Measurements from ENCODE around the gene YES1.
"Not testable (repeated sequence)": the region's sequence is repeated elsewhere in the genome, so short reads cannot be mapped to it uniquely, and the experiment has no call there.

Gene YES1

DNA sequence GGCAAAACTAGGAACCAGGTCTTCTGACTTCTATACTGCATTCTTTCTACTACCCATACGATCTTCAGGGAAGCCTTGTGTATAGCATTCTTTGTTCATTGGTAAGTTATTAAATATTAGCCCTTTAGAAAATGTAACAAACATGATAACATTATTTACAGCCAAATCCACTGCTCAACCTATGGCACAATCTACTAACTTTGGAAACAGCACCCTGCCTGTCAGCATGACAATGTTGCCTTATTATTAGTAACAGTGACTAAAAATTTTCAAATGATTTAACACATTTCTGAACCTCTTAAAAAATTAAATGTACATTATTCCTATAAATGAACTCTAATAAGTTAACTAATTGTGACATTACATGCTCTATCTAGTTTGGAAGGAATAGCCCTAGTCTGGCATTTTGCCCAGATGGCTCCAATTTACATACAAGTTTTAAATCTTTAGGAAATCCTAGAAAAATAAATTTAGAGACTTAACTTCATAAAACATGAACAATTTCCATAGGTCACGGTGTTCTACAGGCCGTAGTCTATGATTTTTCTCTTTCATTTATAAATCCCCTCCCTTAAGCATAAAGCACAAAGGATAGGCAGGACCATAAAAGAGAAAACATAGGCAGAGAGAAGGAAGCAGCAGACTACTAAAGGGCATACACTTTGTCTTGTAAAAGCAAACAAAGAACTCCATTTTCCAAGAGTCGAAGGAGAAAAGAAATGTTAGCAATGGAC is 33.7 kb downstream of the YES1 start:
- Histone ChIP-seq H3K9ac (ENCODE audit: low read length) (no peak overlapping the region), H3K4me3 (ENCODE audit: low read depth, low read length) (no peak overlapping the region), H3K27ac (ENCODE audit: low read depth, low read length) (no peak overlapping the region), H3K9me3 (ENCODE audit: control insufficient read depth, insufficient read depth, low read depth, low read length) (no peaks in the 10 kb centered on the region), H3K27me3 (ENCODE audit: control insufficient read depth, insufficient read depth, low read length) (no peaks in the 10 kb centered on the region), H3K4me1 (ENCODE audit: control insufficient read depth, insufficient read depth, low read length) (no peaks in the 10 kb centered on the region), H3K36me3 (ENCODE audit: control insufficient read depth, insufficient read depth, low read length) (peaks cover 7% of the 10 kb centered on the region; the same call in 1 of the 2 replicates)

DNA sequence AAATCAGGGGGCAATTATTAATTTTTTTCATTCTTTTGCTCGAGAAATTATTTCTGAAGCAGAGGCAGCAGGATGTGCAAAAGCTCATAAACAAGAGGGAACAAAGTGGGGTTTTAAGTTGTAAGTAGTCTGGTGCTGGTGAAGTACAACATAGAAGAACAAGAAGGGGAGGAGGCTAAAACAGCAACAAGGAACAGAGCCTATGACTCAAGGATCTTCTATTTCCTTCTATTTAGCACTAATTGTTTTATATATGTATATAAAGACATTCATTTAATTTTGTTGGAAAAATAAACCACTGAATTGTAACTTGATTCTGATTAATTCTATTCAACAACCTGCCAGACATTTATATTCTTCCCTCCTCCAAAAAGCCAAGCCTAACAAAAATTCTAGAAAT is 35.0 kb downstream of the YES1 start:
- Histone ChIP-seq H3K27me3 (ENCODE audit: control insufficient read depth, insufficient read depth, low read length) (no peaks in the 10 kb centered on the region), H3K9me3 (ENCODE audit: control insufficient read depth, insufficient read depth, low read depth, low read length) (no peaks in the 10 kb centered on the region), H3K36me3 (ENCODE audit: control insufficient read depth, insufficient read depth, low read length) (peaks cover 7% of the 10 kb centered on the region; the same call in 1 of the 2 replicates), H3K4me3 (ENCODE audit: low read depth, low read length) (no peak overlapping the region), H3K4me1 (ENCODE audit: control insufficient read depth, insufficient read depth, low read length) (no peaks in the 10 kb centered on the region), H3K27ac (ENCODE audit: low read depth, low read length) (no peak overlapping the region), H3K9ac (ENCODE audit: low read length) (no peak overlapping the region)

DNA sequence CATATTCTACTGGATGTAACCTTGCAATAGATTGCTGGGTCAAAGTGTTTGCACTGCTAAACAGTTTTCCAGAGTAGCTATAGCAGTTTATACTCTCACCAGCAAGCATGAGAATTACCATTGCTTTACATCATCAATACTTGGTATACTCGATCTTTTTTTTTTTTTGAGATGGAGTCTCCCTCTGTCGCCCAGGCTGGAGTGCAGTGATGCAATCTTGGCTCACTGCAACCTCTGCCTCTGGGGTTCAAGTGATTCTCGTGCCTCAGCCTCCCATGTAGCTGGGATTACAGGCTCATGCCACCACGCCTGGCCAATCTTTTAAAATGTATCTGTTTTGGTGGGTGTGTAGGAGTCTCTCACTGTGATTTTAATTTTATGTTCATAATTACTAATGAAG is 36.0 kb downstream of the YES1 start:
- not testable (repeated sequence) for H3K27me3 ChIP-seq (ENCODE audit: control insufficient read depth, insufficient read depth, low read length); H3K9ac ChIP-seq (ENCODE audit: low read length); H3K4me3 ChIP-seq (ENCODE audit: low read depth, low read length); H3K4me1 ChIP-seq (ENCODE audit: control insufficient read depth, insufficient read depth, low read length); H3K36me3 ChIP-seq (ENCODE audit: control insufficient read depth, insufficient read depth, low read length); H3K27ac ChIP-seq (ENCODE audit: low read depth, low read length); H3K9me3 ChIP-seq (ENCODE audit: control insufficient read depth, insufficient read depth, low read depth, low read length)

- H3K27ac ChIP-seq (ENCODE audit: low read depth, low read length), result no peak overlapping the region
- H3K9me3 ChIP-seq (ENCODE audit: control insufficient read depth, insufficient read depth, low read depth, low read length), result no peaks in the 10 kb centered on the region
- H3K9ac ChIP-seq (ENCODE audit: low read length), result no peak overlapping the region
- H3K4me1 ChIP-seq (ENCODE audit: control insufficient read depth, insufficient read depth, low read length), result no peaks in the 10 kb centered on the region
- no peaks in the 10 kb centered on the region for H3K27me3 ChIP-seq (ENCODE audit: control insufficient read depth, insufficient read depth, low read length)
- peaks cover 7% of the 10 kb centered on the region; the same call in 1 of the 2 replicates for H3K36me3 ChIP-seq (ENCODE audit: control insufficient read depth, insufficient read depth, low read length)
- H3K4me3 ChIP-seq (ENCODE audit: low read depth, low read length), result no peak overlapping the region
Measured at GRCh38 chr18:774811-775210, 37.2 kb downstream of the YES1 start.

DNA sequence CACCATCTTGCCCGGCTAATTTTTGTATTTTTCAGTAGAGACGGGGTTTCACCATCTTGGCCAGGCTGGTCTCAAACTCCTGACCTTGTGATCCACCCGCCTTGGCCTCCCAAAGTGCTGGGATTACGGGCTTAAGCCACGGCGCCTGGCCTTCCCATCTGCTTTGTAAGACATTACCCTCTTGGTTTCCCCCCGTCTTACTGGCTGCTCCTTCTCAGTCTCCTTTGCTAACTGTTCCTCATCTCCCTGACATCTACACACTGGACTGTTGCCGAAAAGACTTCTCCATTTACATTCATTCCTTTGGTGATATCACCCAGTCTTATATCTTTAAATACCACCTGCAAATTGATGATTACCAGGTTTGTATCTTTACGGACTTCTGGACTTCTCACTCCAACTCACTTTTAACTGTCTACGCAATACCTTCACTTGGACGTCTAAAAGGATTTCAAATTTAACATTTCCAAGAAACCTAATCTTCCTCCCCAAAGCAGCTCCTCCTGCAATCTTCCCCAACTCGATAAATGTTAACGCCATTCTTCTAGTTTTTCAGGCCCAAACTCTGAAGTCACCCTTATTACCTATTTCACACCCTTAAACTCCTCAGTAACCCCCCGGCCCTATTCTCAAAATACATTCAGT is 37.9 kb downstream of the YES1 start:
- no peak overlapping the region for H3K9ac ChIP-seq (ENCODE audit: low read length)
- no peak overlapping the region for H3K27ac ChIP-seq (ENCODE audit: low read depth, low read length)
- H3K4me1 ChIP-seq (ENCODE audit: control insufficient read depth, insufficient read depth, low read length), result no peaks in the 10 kb centered on the region
- H3K36me3 ChIP-seq (ENCODE audit: control insufficient read depth, insufficient read depth, low read length), result peaks cover 7% of the 10 kb centered on the region; the same call in 1 of the 2 replicates
- no peaks in the 10 kb centered on the region for H3K27me3 ChIP-seq (ENCODE audit: control insufficient read depth, insufficient read depth, low read length)
- no peaks in the 10 kb centered on the region for H3K9me3 ChIP-seq (ENCODE audit: control insufficient read depth, insufficient read depth, low read depth, low read length)
- H3K4me3 ChIP-seq (ENCODE audit: low read depth, low read length), result no peak overlapping the region

DNA sequence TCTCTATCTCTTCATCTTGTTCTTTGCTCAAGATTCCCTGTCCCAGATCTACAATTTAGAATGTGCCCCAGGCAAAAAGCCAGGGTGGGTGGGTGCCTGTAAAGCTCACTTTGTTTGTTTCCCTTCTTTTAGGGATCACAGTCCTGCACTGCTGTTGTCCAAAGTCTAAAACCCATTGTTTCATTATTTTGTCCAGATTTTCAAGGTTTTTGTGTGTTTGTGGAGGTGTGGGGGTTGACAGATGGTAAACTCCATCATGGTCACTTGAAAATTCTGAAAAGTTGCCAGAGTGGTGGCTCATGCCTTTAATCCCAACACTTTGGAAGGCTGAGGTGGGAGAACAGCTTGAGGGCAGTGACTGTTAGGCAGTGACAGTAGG is 41.5 kb downstream of the YES1 start:
- no peaks in the 10 kb centered on the region for H3K4me1 ChIP-seq (ENCODE audit: control insufficient read depth, insufficient read depth, low read length)

GRCh38 chr18:767961-768360 is 44.1 kb downstream of the YES1 start:
- Histone ChIP-seq H3K4me1 (ENCODE audit: control insufficient read depth, insufficient read depth, low read length) (no peaks in the 10 kb centered on the region), H3K4me3 (ENCODE audit: low read depth, low read length) (no peak overlapping the region), H3K36me3 (ENCODE audit: control insufficient read depth, insufficient read depth, low read length) (no peaks in the 10 kb centered on the region), H3K27me3 (ENCODE audit: control insufficient read depth, insufficient read depth, low read length) (no peaks in the 10 kb centered on the region), H3K9me3 (ENCODE audit: control insufficient read depth, insufficient read depth, low read depth, low read length) (no peaks in the 10 kb centered on the region), H3K9ac (ENCODE audit: low read length) (no peak overlapping the region), H3K27ac (ENCODE audit: low read depth, low read length) (no peak overlapping the region)

More for the DNA sequence above, 41.5 kb downstream of the YES1 start:
- no peaks in the 10 kb centered on the region for H3K36me3 ChIP-seq (ENCODE audit: control insufficient read depth, insufficient read depth, low read length)
- H3K9me3 ChIP-seq (ENCODE audit: control insufficient read depth, insufficient read depth, low read depth, low read length), result no peaks in the 10 kb centered on the region
- no peaks in the 10 kb centered on the region for H3K27me3 ChIP-seq (ENCODE audit: control insufficient read depth, insufficient read depth, low read length)
- no peak overlapping the region for H3K9ac ChIP-seq (ENCODE audit: low read length)
- H3K4me3 ChIP-seq (ENCODE audit: low read depth, low read length), result no peak overlapping the region
- no peak overlapping the region for H3K27ac ChIP-seq (ENCODE audit: low read depth, low read length)

- no peak overlapping the region for H3K4me3 ChIP-seq (ENCODE audit: low read depth, low read length)
- no peak overlapping the region for H3K9ac ChIP-seq (ENCODE audit: low read length)
- no peak overlapping the region for H3K27ac ChIP-seq (ENCODE audit: low read depth, low read length)
- no peaks in the 10 kb centered on the region for H3K27me3 ChIP-seq (ENCODE audit: control insufficient read depth, insufficient read depth, low read length)
- no peaks in the 10 kb centered on the region for H3K36me3 ChIP-seq (ENCODE audit: control insufficient read depth, insufficient read depth, low read length)
- no peaks in the 10 kb centered on the region for H3K4me1 ChIP-seq (ENCODE audit: control insufficient read depth, insufficient read depth, low read length)
- no peaks in the 10 kb centered on the region for H3K9me3 ChIP-seq (ENCODE audit: control insufficient read depth, insufficient read depth, low read depth, low read length)
Measured at GRCh38 chr18:767084-767882, 44.8 kb downstream of the YES1 start.

DNA sequence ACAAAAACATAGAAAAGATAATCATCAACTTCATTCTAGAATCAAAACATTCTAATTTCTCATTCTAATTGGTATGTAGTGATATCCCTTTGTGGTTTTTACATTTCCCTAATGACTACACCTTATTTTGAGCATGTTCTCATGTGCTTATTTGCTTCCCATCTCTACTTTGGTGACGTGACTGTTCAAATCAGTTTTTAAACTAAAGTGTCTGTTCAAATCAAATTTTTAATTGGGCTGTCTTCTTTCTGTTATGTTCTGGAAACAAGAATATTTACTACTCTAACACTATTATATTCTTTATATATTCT is 45.5 kb downstream of the YES1 start:
- Histone ChIP-seq H3K27ac (ENCODE audit: low read depth, low read length) (no peak overlapping the region), H3K4me1 (ENCODE audit: control insufficient read depth, insufficient read depth, low read length) (no peaks in the 10 kb centered on the region), H3K9me3 (ENCODE audit: control insufficient read depth, insufficient read depth, low read depth, low read length) (no peaks in the 10 kb centered on the region), H3K27me3 (ENCODE audit: control insufficient read depth, insufficient read depth, low read length) (no peaks in the 10 kb centered on the region), H3K36me3 (ENCODE audit: control insufficient read depth, insufficient read depth, low read length) (no peaks in the 10 kb centered on the region), H3K9ac (ENCODE audit: low read length) (no peak overlapping the region), H3K4me3 (ENCODE audit: low read depth, low read length) (no peak overlapping the region)

- H3K9ac ChIP-seq (ENCODE audit: low read length), result no peak overlapping the region
- H3K27ac ChIP-seq (ENCODE audit: low read depth, low read length), result no peak overlapping the region
- H3K4me1 ChIP-seq (ENCODE audit: control insufficient read depth, insufficient read depth, low read length), result no peaks in the 10 kb centered on the region
- H3K27me3 ChIP-seq (ENCODE audit: control insufficient read depth, insufficient read depth, low read length), result no peaks in the 10 kb centered on the region
- H3K4me3 ChIP-seq (ENCODE audit: low read depth, low read length), result no peak overlapping the region
- no peaks in the 10 kb centered on the region for H3K36me3 ChIP-seq (ENCODE audit: control insufficient read depth, insufficient read depth, low read length)
- no peaks in the 10 kb centered on the region for H3K9me3 ChIP-seq (ENCODE audit: control insufficient read depth, insufficient read depth, low read depth, low read length)
Measured at GRCh38 chr18:765764-766549, 46.1 kb downstream of the YES1 start.
